Activated CD8-positive, alpha-beta memory T cell treated with anti-CD3 and anti-CD28 coated beads for 1 hour (primary cell): Measurements from ENCODE around the gene SLC12A3.

Source experiments
- DNase-seq, 2 donors: peaks; one replicate each; pipeline ENCODE4 v3.0.0-alpha.2; 2020; ENCODE audit warnings: low read depth in 1 of 2; ENCODE audit errors: extremely low read depth in 1 of 2

SLC12A3 gene

GRCh38 chr16:56864960-56865359 is at the start of gene SLC12A3:
Gene SLC12A3, plus strand, starts transcription at chr16:56865207. Its CDS starts 29 bp downstream, at chr16:56865236.
- DNase-seq = no peak

DNA sequence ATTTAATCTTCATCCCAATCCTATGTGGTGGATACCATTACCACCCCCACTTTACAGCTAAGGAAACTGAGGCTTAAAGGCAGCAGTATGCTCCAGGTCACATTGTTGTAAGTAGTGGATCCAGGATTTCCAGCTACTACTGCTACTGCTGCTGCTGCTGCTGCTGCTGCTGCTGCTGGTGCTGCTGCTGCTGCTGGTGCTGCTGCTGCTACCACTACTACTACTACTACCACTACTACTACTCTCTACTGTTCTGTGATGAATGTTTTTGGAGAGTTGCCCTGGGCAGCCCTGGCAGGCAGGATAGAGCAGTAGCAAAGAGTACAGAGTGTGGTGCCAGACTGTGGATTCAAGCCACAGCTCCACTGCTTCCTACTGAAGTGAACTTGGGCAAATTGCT is 49.3 kb upstream of the SLC12A3 start:
- no peak for DNase-seq

DNA sequence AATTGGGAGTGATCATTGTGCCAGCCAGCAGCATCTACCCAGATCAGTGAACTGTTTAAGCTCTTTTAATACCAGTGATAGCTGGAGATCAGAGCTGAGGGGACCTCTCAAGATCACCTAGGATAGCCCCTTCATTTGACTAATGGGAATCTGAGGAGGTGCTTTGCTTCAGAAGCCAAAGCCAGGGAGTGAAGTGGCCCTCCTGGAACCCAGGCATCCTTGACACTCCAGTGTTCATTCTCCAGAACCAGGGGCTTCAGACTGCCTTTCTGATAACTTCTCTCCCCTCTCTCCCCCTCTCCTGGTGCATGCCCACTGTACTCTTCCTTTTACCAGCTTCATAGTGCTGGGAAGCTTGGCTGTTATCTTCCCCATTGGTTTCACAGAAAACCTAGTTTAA is 48.0 kb upstream of the SLC12A3 start:
- DNase-seq = no peak

DNA sequence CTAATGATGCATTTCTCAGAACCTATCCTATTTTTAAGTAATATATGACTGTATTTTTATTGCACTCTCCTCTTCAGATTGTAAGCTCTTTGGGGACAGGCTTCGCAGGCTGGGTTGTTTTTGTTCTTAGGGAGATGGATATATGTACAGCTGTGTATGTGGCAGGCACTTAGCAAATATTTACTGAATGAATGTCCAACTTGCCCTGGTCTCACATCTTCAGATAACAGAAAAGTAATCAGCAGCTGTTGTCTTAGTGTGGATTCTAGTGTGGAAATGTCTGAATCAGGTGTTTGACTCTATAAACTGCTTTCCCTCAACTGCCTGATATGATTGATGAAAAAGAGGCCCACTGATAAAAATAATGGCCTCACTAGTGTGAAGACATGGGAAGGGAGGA is 47.1 kb upstream of the SLC12A3 start:
- no peak for DNase-seq

GRCh38 chr16:56823081-56823733 is 41.8 kb upstream of the SLC12A3 start:
- DNase-seq = no peak

GRCh38 chr16:56824331-56824730 is 40.7 kb upstream of the SLC12A3 start:
- DNase-seq = no peak

- DNase-seq = no peak
Observed at GRCh38 chr16:56824804-56825203, 40.2 kb upstream of the SLC12A3 start.

- no peak for DNase-seq
Observed at GRCh38 chr16:56825826-56826225, 39.2 kb upstream of the SLC12A3 start.

GRCh38 chr16:56828647-56829046 is 36.4 kb upstream of the SLC12A3 start:
- no peak for DNase-seq

GRCh38 chr16:56830669-56831068 is 34.3 kb upstream of the SLC12A3 start:
- DNase-seq = no peak

- no peak for DNase-seq
Observed at GRCh38 chr16:56832768-56833167, 32.2 kb upstream of the SLC12A3 start.

DNA sequence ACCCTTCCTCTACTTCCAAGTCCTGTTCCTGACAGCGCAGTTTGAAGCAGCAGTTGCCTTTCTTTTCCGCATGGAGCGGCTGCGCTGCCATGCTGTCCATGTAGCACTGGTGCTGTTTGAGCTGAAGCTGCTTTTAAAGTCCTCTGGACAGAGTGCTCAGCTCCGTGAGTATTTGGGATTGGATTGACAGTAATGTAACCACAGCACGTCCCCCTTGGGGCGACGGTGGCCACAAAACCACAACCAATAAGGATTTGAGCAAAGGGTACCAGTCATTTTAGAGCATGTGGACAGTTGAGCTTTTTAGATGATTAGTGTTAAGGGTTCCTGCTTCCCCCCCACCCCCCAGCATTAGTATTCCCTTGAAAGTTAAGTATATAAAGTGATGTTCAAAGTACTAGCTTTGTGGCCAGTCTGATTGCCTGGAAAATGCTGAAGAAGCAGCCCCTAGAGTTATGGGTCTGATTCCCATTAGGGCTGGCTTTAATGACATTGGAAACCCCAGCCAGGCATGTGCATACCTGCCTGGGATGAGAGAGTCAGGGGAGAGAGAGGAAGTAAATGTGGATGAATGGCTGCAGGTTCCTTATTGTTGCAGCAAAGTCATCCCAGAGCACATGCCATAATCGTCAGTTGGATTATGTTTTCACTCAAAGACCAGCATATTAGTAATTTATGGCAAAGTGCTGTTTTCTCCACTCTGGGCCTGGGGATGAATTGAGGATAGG is 31.6 kb upstream of the SLC12A3 start:
- DNase-seq = no peak

GRCh38 chr16:56835320-56835719 is 29.7 kb upstream of the SLC12A3 start:
- DNase-seq = no peak

- DNase-seq = no peak
Observed at GRCh38 chr16:56836410-56837230, 28.4 kb upstream of the SLC12A3 start.

DNA sequence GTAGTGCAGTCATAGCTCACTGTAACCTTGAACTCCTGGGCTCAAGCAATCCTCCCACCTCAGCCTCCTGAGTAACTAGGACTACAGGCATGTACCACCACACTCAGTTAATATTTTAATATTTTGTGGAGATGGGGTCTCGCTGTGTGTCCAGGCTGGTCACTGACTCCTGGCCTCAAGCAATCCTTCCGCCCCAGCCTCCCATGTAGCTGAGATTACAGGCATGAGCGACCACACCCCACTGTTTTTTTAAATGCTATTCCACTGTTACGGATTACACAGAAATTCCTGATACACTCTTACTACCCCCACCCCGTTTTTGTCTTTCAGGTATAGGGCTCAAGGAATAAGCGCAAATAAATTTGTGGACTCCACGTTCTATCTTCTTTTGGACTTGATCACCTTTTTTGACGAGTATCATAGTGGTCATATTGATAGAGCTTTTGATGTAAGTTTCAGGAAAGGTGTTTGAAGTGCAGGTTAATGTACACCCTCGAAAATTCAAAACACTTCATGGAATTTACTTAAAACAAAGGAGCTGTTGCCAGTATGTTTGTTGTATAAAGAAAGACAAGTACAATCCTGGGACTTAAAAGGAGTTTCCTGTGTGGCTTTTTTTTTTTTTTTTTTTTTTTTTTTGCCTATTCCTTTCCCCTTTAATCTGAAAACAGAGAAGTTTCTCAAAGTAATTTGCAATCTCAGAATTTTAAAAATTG is 26.2 kb upstream of the SLC12A3 start:
- DNase-seq = no peak

GRCh38 chr16:56841233-56841632 is 23.8 kb upstream of the SLC12A3 start:
- DNase-seq = no peak

DNA sequence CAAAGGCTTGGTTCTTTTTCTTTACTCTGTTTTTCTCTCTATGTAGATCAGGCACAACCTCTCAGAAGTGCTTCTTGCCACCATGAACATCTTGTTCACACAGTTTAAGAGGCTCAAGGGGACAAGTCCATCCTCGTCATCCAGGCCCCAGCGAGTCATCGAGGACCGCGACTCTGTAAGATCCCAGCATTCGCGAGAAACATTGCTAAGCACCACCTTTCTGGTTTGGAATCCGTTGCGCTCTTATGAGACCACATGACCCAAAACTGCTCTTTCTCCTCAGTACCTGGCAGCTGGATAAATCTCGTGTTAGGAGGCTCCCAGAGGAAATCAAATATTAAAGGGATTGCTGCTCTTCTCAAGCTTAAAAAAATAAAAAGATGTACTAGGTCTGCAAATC is 23.3 kb upstream of the SLC12A3 start:
- no peak for DNase-seq

DNA sequence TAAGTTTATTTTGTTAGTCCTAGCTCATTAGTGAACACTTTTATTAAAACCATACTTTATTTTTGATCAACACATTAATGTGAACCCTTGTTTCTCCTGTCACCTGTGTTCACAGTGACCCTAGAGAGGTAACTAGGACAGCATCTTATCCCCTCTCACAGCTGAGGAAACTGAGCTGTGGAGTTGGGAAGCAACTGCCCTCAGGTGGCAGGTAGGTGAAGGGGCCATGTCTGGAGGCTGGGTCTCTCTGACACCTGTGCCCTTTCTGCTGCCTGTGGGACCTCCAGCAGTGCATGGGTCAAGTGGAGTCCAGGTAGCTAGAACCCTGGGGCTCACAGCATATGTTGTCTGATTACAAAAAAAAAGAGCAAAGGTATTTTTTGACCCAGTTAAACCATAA is 22.9 kb upstream of the SLC12A3 start:
- no peak for DNase-seq

GRCh38 chr16:56844056-56844455 is 21.0 kb upstream of the SLC12A3 start:
- DNase-seq = no peak

DNA sequence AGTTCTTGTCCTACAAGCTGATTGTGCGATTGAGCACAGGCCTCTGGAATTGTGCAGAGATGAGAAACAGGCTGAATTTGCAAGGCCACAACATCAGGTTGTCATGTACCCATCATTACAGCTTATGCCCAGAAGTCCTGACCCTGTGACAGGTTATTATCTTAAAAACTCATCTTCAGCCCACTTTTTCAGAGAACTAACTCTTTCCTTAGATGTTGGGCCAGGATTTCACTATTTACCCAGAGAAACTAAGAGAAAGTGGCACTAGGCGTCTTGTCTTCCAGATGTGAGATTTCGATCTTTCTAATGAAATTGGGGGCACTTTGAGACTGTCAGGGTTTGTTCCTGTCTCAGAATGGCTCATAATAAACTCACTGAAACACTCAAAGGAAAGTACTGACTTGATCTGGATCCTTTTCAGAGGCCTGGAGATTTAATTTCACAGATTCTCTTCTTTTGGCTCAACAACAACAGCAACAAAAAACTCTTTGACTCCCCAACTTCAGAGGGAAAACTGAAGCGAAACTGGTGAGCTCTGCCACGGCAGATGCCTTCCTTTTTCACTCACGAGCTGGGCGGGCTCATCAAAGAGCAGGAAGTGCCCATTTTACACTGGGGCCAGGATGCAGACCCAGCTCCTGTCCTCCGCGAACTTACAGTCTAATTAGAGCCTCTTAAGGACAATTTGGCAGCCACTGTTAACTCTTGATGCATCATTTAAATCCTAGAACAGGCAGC is 17.7 kb upstream of the SLC12A3 start:
- no peak for DNase-seq
